Measurements from ENCODE around the gene UBTD2. TPM values are rescaled to one million over a fixed set of nuclear protein-coding genes. Genes with fewer than 3 reads are reported as not detected.

The UBTD2 gene
- total RNA-seq, 3 donors from 2014 or later (not counting 1 experiment from before 2014, with no cell fraction given): 1.7 to 3.3 (median 2.6) TPM

DNA sequence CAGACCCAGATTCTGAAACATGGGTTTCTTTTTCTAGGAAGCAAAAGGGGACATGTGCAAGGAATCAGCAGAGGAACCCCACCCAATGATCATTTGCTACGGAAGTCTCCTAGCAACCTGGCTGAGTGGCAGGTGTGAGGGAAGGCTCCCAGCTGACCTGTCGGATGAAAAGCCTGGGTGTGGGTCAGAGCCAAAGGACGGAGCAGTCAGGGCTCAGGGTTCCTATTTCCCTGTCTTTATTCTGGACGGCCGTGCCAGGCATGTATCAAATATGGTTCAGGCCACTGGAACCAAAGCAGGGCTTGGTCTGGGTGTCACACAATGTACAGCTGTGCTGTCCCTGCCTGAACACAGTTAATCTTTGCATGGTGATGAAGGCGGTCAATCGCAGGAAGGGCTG is 115.7 kb downstream of the UBTD2 start:
- Histone ChIP-seq H3K9me3 (ENCODE audit: control insufficient read depth, insufficient read depth, low read length) (no peaks in the 10 kb centered on the region), H3K4me3 (ENCODE audit: low read length) (no peak overlapping the region), H3K27ac (ENCODE audit: low read length) (peak overlapping the region; percentile 66), H3K4me1 (ENCODE audit: control insufficient read depth, insufficient read depth, low read length) (peaks cover 97% of the 10 kb centered on the region), H3K27me3 (ENCODE audit: control insufficient read depth, insufficient read depth, low read length) (no peaks in the 10 kb centered on the region), H3K36me3 (ENCODE audit: control insufficient read depth, insufficient read depth, low read length) (peaks cover 35% of the 10 kb centered on the region)
- Mint-ChIP-seq H3K27me3 (ENCODE audit: low read depth in 2 of 2) (no peaks in the 10 kb centered on the region), H3K9me3 (no peaks in the 10 kb centered on the region), H3K4me3 (peak overlapping the region; percentile 79), H3K27ac (peak overlapping the region; percentile 97 to 98), H3K36me3 (no peaks in the 10 kb centered on the region), H3K4me1 (peaks cover 75 to 94% of the 10 kb centered on the region in 2 donors)
- 67% methylated on average over 7 of the region's 7 CpGs for WGBS (ENCODE audit: insufficient coverage)
- DNase-seq (no peak), ATAC-seq (peak in 2 of 3 donors; percentile 7 to 28)
- TF ChIP-seq, protein P1, sequence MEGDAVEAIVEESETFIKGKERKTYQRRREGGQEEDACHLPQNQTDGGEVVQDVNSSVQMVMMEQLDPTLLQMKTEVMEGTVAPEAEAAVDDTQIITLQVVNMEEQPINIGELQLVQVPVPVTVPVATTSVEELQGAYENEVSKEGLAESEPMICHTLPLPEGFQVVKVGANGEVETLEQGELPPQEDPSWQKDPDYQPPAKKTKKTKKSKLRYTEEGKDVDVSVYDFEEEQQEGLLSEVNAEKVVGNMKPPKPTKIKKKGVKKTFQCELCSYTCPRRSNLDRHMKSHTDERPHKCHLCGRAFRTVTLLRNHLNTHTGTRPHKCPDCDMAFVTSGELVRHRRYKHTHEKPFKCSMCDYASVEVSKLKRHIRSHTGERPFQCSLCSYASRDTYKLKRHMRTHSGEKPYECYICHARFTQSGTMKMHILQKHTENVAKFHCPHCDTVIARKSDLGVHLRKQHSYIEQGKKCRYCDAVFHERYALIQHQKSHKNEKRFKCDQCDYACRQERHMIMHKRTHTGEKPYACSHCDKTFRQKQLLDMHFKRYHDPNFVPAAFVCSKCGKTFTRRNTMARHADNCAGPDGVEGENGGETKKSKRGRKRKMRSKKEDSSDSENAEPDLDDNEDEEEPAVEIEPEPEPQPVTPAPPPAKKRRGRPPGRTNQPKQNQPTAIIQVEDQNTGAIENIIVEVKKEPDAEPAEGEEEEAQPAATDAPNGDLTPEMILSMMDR (IDR thresholded peaks at IDR 0.05): no peak
- intact Hi-C loops (cut with micrococcal nuclease): no loop called here

DNA sequence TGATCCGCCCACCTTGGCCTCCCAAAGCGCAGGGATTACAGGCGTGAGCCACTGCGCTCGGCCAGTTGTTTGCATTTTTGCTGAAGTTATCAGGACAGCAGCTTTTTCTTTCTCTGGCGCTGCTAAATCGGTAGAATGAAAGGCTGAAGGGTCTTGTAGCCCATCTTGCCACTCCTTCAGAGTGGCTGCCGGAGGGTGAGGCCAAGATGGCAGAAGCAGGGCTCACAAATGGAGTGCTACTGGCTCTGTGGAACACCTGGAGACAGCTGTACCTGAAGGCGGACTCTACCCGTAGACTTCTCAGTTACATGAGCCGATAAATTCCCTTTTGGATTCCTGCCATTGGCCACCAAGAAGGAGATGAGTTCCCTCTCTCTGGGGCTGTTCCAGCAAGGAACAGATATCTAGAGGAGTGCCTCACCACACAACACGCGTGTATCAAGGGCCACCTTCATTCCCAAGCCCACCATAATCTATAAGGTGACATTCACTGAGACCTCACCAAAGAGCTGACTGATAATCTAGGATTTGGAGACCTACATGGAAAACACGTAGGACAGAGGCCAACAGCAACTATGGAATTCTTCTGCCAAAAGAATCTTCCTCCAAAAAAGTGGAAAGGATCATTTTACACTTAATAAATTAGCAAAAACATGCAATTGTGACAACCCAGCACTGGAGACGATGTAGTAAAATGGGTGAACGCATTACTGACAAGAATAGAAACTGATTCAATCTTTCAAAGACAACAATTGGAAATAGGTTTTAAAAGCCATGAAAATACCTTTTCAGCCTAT is 117.3 kb downstream of the UBTD2 start:
- DNase-seq (no peak), ATAC-seq (no peak)
- H3K4me3 ChIP-seq (ENCODE audit: low read length): no peak overlapping the region
- peaks cover 41% of the 10 kb centered on the region for H3K36me3 ChIP-seq (ENCODE audit: control insufficient read depth, insufficient read depth, low read length)
- intact Hi-C loops (cut with micrococcal nuclease): no loop called here
- no peak overlapping the region for H3K27ac ChIP-seq (ENCODE audit: low read length)
- no peaks in the 10 kb centered on the region for H3K9me3 Mint-ChIP-seq
- no peaks in the 10 kb centered on the region for H3K9me3 ChIP-seq (ENCODE audit: control insufficient read depth, insufficient read depth, low read length)
- 82% methylated on average over 16 of the region's 16 CpGs for WGBS (ENCODE audit: insufficient coverage)
- H3K4me3 Mint-ChIP-seq: peak overlapping the region; percentile 50
- no peaks in the 10 kb centered on the region for H3K27me3 Mint-ChIP-seq (ENCODE audit: low read depth in 2 of 2)
- H3K4me1 ChIP-seq (ENCODE audit: control insufficient read depth, insufficient read depth, low read length): peaks cover 97% of the 10 kb centered on the region
- H3K27me3 ChIP-seq (ENCODE audit: control insufficient read depth, insufficient read depth, low read length): no peaks in the 10 kb centered on the region
- no peaks in the 10 kb centered on the region for H3K36me3 Mint-ChIP-seq
- H3K27ac Mint-ChIP-seq: peak overlapping the region; percentile 97 to 98
- TF ChIP-seq, protein P1 (IDR thresholded peaks at IDR 0.05): no peak
- H3K4me1 Mint-ChIP-seq: peaks cover 74 to 91% of the 10 kb centered on the region in 2 donors

DNA sequence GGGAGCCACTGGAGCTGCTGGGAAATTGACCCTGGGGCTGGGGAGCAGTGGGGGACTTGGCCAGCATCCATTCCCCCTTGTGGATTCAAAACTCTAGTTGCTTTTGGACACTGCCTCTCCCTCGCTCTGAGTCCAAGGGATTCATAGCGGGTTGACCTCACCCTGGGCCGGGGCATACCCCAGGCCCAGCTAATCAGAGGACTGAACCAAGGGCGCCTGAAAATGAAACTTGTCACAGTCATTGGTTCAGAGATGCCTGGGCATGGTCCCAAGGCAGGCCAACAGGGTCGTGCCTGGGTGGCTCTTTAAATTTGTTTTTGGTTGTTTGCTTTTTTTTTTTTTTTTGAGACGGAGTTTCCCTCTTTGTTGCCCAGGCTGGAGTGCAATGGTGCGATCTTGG is 118.1 kb downstream of the UBTD2 start:
- no peaks in the 10 kb centered on the region for H3K27me3 Mint-ChIP-seq (ENCODE audit: low read depth in 2 of 2)
- Histone ChIP-seq H3K4me3 (ENCODE audit: low read length) (no peak overlapping the region), H3K9me3 (ENCODE audit: control insufficient read depth, insufficient read depth, low read length) (no peaks in the 10 kb centered on the region), H3K27ac (ENCODE audit: low read length) (peak overlapping the region; percentile 8), H3K36me3 (ENCODE audit: control insufficient read depth, insufficient read depth, low read length) (peaks cover 35% of the 10 kb centered on the region), H3K4me1 (ENCODE audit: control insufficient read depth, insufficient read depth, low read length) (peaks cover 97% of the 10 kb centered on the region), H3K27me3 (ENCODE audit: control insufficient read depth, insufficient read depth, low read length) (no peaks in the 10 kb centered on the region)
- DNase-seq (no peak), ATAC-seq (no peak)
- no peaks in the 10 kb centered on the region for H3K9me3 Mint-ChIP-seq
- no peak overlapping the region for H3K4me3 Mint-ChIP-seq
- TF ChIP-seq, protein P1 (IDR thresholded peaks at IDR 0.05): no peak
- no peaks in the 10 kb centered on the region for H3K36me3 Mint-ChIP-seq
- peak overlapping the region; percentile 97 to 98 for H3K27ac Mint-ChIP-seq
- 57% methylated on average over 6 of the region's 7 CpGs for WGBS (ENCODE audit: insufficient coverage)
- intact Hi-C loops (cut with micrococcal nuclease): no loop called here
- H3K4me1 Mint-ChIP-seq: peaks cover 74 to 91% of the 10 kb centered on the region in 2 donors

Data from natural killer cell (primary cell).